ENCODE data around the gene PERM1.

The PERM1 gene

GRCh38 chr1:942864-943533, 38.9 kb downstream of the PERM1 start:
- Histone ChIP-seq H3K9me2 (replicated peaks; ENCODE audit: control insufficient read depth, low read length) (no peaks in the 10 kb centered on the region), H3K27me3 (ENCODE audit: control insufficient read depth, low read length) (peaks cover 47% of the 10 kb centered on the region)
- TF ChIP-seq EZH2phosphoT487 (IDR thresholded peaks at IDR 0.05; ENCODE audit: borderline replicate concordance, low read length): no peak
- TF ChIP-seq, protein P1, sequence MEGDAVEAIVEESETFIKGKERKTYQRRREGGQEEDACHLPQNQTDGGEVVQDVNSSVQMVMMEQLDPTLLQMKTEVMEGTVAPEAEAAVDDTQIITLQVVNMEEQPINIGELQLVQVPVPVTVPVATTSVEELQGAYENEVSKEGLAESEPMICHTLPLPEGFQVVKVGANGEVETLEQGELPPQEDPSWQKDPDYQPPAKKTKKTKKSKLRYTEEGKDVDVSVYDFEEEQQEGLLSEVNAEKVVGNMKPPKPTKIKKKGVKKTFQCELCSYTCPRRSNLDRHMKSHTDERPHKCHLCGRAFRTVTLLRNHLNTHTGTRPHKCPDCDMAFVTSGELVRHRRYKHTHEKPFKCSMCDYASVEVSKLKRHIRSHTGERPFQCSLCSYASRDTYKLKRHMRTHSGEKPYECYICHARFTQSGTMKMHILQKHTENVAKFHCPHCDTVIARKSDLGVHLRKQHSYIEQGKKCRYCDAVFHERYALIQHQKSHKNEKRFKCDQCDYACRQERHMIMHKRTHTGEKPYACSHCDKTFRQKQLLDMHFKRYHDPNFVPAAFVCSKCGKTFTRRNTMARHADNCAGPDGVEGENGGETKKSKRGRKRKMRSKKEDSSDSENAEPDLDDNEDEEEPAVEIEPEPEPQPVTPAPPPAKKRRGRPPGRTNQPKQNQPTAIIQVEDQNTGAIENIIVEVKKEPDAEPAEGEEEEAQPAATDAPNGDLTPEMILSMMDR (IDR thresholded peaks at IDR 0.05; ENCODE audit: low read depth, low read length, poor library complexity, severe bottlenecking): no peak

GRCh38 chr1:942411-942821, 39.5 kb downstream of the PERM1 start:
- H3K36me3 ChIP-seq (ENCODE audit: control insufficient read depth, low read length): peaks cover 18% of the 10 kb centered on the region
- peak overlapping the region; percentile 39; the same call in 1 of the 2 replicates for H3K4me2 ChIP-seq (ENCODE audit: low read length)
- no peak overlapping the region for H3K4me3 ChIP-seq (ENCODE audit: low read length)
- H4K20me1 ChIP-seq (ENCODE audit: control insufficient read depth, insufficient read depth, low read depth, low read length): peaks cover 9% of the 10 kb centered on the region
- no peaks in the 10 kb centered on the region for H3K9me3 ChIP-seq (ENCODE audit: control insufficient read depth, insufficient read depth, low read length)
- peaks cover 20% of the 10 kb centered on the region for H3K4me1 ChIP-seq (ENCODE audit: control insufficient read depth, low read length)
- H3K27me3 ChIP-seq (ENCODE audit: control insufficient read depth, low read length): peaks cover 47% of the 10 kb centered on the region
- H3K9me2 ChIP-seq (replicated peaks; ENCODE audit: control insufficient read depth, low read length): no peaks in the 10 kb centered on the region
- H3F3A ChIP-seq (ENCODE audit: control insufficient read depth, insufficient read depth): no peaks in the 10 kb centered on the region
- TF ChIP-seq, protein P1 (IDR thresholded peaks at IDR 0.05; ENCODE audit: low read depth, low read length, poor library complexity, severe bottlenecking): no peak
- TF ChIP-seq EZH2phosphoT487 (IDR thresholded peaks at IDR 0.05; ENCODE audit: borderline replicate concordance, low read length): no peak
- no peaks in the 10 kb centered on the region for H3K79me2 ChIP-seq (ENCODE audit: control insufficient read depth, low read length)
- H3K27ac ChIP-seq (ENCODE audit: low read depth, low read length): no peak overlapping the region

More at GRCh38 chr1:942864-943533, 38.9 kb downstream of the PERM1 start:
- Histone ChIP-seq H3K4me2 (ENCODE audit: low read length) (no peak overlapping the region), H4K20me1 (ENCODE audit: control insufficient read depth, insufficient read depth, low read depth, low read length) (peaks cover 9% of the 10 kb centered on the region), H3K4me1 (ENCODE audit: control insufficient read depth, low read length) (peaks cover 20% of the 10 kb centered on the region), H3K36me3 (ENCODE audit: control insufficient read depth, low read length) (peaks cover 24% of the 10 kb centered on the region), H3K27ac (ENCODE audit: low read depth, low read length) (no peak overlapping the region), H3K4me3 (ENCODE audit: low read length) (no peak overlapping the region), H3F3A (ENCODE audit: control insufficient read depth, insufficient read depth) (no peaks in the 10 kb centered on the region), H3K9me3 (ENCODE audit: control insufficient read depth, insufficient read depth, low read length) (no peaks in the 10 kb centered on the region), H3K79me2 (ENCODE audit: control insufficient read depth, low read length) (no peaks in the 10 kb centered on the region)

DNA sequence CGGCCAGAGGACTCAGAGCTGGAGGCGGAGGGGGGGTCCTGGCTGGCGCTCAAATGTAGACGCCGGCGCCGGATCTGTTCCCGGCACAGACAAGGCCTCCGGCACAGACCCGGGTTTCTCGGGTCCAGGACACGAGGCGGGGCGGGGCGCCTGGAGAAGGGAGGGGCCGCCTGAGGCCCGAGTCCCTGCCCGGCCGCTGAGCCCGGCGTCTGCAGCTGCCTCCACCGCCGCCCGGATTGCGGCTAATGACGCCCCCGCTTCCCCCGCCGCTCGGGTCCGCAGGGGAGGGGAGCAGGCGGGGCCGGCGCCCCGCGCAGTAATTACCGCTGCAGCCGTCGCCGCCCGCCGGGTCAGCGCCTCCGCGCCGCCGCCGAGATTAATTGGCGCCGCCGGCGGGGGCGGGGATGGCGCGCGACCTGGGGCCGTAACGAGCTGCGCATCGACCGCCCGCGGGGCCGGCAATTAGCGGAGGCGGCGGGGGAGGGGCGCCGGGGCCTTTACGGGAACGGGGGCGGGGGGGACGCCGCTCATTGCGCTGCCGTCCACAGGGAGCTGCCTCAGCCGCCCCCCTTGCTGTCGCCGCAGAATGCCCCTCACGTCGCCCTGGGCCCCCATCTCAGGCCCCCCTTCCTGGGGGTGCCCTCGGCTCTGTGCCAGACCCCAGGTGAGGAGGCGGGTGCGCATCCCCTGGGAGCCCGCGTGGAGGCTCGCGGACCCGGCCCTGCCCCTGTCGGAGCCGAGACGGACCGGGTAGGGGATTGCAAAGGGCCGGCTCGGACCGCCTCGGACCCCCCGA, 40.1 kb downstream of the PERM1 start:
- peaks cover 20% of the 10 kb centered on the region for H3K4me1 ChIP-seq (ENCODE audit: control insufficient read depth, low read length)

More for the DNA sequence above, 40.1 kb downstream of the PERM1 start:
- Histone ChIP-seq H3K36me3 (ENCODE audit: control insufficient read depth, low read length) (peaks cover 13% of the 10 kb centered on the region), H3F3A (ENCODE audit: control insufficient read depth, insufficient read depth) (no peaks in the 10 kb centered on the region), H3K27ac (ENCODE audit: low read depth, low read length) (no peak overlapping the region), H3K79me2 (ENCODE audit: control insufficient read depth, low read length) (no peaks in the 10 kb centered on the region), H4K20me1 (ENCODE audit: control insufficient read depth, insufficient read depth, low read depth, low read length) (peaks cover 9% of the 10 kb centered on the region), H3K4me2 (ENCODE audit: low read length) (peak overlapping the region; percentile 39; the same call in 1 of the 2 replicates), H3K27me3 (ENCODE audit: control insufficient read depth, low read length) (peaks cover 47% of the 10 kb centered on the region), H3K4me3 (ENCODE audit: low read length) (no peak overlapping the region), H3K9me3 (ENCODE audit: control insufficient read depth, insufficient read depth, low read length) (no peaks in the 10 kb centered on the region), H3K9me2 (replicated peaks; ENCODE audit: control insufficient read depth, low read length) (no peaks in the 10 kb centered on the region)
- TF ChIP-seq EZH2phosphoT487 (IDR thresholded peaks at IDR 0.05; ENCODE audit: borderline replicate concordance, low read length): peak; percentile 88
- TF ChIP-seq, protein P1 (IDR thresholded peaks at IDR 0.05; ENCODE audit: low read depth, low read length, poor library complexity, severe bottlenecking): no peak

Measured in DOHH2 (cell line).